Activated CD4-positive, CD25-positive, alpha-beta regulatory T cell treated with anti-CD3 and anti-CD28 coated beads, Interleukin-2, amount 50 U/mL, for 16 hours (primary cell): ENCODE data around the gene PERM1.
"Not testable (repeated sequence)": the region's sequence is repeated elsewhere in the genome, so short reads cannot be mapped to it uniquely, and the experiment has no call there.

Source experiments
- DNase-seq: peaks from one replicate; pipeline ENCODE4 v3.0.0-alpha.2; 2020; ENCODE audit warnings: low read depth, low spot score

PERM1 gene

GRCh38 chr1:946811-947210, 35.1 kb downstream of the PERM1 start:
- not testable (repeated sequence) for DNase-seq

- no peak for DNase-seq
Observed at GRCh38 chr1:945688-946556, 36.0 kb downstream of the PERM1 start.

- DNase-seq = no peak
Observed at GRCh38 chr1:944341-945325, 37.3 kb downstream of the PERM1 start.

GRCh38 chr1:943545-944340, 38.1 kb downstream of the PERM1 start:
- no peak for DNase-seq

- DNase-seq = no peak
Observed at GRCh38 chr1:942864-943533, 38.9 kb downstream of the PERM1 start.

DNA sequence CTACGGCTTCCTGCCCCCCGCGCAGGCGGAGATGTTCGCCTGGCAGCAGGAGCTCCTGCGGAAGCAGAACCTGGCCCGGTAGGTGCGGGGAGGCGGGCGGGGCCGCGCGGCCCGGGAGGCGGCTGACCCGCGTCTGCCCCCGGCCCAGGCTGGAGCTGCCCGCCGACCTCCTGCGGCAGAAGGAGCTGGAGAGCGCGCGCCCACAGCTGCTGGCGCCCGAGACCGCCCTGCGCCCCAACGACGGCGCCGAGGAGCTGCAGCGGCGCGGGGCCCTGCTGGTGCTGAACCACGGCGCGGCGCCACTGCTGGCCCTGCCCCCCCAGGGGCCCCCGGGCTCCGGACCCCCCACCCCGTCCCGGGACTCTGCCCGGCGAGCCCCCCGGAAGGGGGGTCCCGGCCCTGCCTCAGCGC, 39.5 kb downstream of the PERM1 start:
- no peak for DNase-seq

DNA sequence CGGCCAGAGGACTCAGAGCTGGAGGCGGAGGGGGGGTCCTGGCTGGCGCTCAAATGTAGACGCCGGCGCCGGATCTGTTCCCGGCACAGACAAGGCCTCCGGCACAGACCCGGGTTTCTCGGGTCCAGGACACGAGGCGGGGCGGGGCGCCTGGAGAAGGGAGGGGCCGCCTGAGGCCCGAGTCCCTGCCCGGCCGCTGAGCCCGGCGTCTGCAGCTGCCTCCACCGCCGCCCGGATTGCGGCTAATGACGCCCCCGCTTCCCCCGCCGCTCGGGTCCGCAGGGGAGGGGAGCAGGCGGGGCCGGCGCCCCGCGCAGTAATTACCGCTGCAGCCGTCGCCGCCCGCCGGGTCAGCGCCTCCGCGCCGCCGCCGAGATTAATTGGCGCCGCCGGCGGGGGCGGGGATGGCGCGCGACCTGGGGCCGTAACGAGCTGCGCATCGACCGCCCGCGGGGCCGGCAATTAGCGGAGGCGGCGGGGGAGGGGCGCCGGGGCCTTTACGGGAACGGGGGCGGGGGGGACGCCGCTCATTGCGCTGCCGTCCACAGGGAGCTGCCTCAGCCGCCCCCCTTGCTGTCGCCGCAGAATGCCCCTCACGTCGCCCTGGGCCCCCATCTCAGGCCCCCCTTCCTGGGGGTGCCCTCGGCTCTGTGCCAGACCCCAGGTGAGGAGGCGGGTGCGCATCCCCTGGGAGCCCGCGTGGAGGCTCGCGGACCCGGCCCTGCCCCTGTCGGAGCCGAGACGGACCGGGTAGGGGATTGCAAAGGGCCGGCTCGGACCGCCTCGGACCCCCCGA, 40.1 kb downstream of the PERM1 start:
- no peak for DNase-seq

DNA sequence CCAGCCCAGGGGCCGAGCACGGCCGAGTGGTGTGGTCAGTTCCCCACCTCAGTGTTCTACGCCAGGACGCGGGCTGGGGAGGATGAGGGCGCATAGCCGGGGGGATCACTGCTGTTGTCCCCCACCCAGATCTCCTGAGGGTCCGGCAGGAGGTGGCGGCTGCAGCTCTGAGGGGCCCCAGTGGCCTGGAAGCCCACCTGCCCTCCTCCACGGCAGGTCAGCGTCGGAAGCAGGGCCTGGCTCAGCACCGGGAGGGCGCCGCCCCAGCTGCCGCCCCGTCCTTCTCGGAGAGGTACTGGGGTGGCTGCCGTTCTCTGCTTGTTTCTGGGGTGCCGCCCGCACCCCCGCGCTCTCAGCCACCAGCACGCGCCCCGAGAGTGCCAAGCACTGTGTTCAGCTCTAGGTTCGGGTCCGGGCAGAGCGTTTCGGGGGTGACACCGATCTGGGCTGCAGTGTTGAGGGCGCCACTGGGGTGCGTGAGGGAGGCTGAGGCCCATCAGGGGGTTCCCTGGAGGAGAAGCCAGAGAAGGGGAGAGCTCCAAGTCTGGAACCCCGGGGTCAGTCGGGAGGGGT, 40.8 kb downstream of the PERM1 start:
- no peak for DNase-seq

DNA sequence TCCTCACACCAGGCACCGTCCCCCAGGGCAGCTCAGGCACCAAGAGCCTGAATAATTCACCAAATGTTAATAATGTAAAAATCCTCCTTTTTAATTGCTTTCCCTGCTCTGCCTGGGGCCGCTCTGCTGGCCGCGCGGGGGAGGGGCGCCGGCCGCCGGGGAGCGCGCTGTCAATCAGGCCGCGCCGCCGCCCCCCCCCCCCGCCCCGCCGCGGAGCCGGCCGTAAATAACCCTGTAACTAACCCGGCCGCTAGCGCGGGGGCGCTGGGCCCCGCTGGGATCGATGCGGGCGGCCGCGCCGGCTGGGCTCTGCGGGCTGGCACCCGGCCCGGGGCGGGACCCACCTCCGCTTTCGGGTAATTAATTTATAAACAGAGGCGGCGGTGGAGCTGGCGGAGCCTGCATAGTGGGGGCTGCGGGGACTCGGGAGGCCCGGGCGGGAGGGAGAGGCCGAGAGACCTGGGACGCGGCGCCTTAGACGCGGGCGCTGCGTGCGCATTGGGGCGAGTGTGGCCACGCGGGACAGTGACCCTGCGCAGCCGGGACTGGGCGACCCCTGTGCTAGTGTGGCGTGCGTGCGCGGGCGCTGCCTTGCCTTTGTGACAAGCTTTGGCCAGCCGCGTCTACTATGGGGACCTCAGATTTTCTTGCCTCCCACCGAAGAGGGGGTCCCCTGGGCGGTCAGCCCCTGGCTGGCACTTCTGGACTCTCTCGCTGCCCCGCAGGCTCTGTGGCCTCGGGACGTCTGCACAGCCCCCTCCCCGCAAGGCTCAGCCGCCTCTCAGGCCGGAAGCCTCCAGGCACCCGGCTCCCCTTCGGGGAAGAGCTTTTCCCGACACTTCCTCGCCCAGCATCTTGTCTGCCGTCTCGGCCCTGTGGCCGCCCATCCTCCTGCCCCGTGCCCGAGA, 41.5 kb downstream of the PERM1 start:
- no peak for DNase-seq

DNA sequence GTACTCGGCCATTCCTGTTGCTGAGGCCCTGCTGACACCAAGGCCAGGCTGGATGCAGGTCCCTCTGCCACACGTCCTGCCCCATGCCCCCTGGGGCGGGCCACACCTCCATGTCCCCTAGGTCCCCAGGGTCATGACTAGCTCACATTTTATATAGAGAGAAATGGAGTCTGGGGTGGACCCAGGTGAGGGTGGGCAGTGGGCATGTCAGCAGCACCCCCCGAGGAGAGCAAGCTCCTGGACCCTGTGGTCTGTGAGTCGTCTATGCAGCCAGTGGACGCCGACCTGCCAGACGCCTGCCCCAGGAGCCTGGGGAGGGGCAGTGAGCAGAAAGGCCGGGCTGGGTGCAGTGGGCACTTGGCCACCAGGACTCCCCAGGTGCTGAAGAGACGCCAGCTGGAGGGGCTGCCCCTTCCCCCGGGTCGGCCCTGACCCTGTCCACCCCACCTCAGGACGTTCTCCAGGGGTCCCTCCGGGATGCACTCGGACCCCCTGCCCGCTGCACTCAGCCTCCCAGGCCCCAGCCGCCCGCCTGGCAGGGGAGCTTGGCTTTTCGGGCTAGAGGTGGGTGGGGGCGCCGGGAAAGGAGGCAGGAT, 42.3 kb downstream of the PERM1 start:
- DNase-seq = no peak

DNA sequence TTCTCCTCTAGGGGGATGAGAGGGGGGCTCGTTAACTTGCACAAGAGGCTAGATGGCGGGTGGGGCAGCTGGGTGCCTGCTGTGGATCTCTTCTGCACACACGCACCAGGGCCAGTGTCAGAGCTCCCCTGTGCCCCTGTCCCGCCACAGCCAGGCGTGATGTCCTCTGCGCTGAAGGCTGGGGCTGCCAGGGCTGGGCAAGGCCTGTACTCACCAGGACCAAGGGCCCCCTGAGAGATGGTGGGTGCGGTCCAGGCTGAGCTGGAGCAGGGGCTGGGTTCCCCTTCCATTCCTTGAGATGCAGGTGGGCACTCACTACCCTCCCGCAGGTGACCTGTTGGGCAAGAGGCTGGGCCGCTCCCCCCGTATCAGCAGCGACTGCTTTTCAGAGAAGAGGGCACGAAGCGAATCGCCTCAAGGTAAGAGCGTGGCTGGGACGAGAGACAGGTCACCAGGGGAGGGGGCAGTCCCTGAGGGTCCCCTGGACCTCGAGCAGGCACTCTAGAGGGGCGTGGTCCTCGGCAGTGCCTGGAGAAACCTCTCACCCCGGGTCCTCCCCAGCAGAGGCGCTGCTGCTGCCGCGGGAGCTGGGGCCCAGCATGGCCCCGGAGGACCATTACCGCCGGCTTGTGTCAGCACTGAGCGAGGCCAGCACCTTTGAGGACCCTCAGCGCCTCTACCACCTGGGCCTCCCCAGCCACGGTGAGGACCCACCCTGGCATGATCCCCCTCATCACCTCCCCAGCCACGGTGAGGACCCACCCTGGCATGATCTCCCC, 43.0 kb downstream of the PERM1 start:
- DNase-seq = no peak

- no peak for DNase-seq
Observed at GRCh38 chr1:938088-938683, 43.7 kb downstream of the PERM1 start.

GRCh38 chr1:937521-937920, 44.4 kb downstream of the PERM1 start:
- no peak for DNase-seq

GRCh38 chr1:936348-937264, 45.3 kb downstream of the PERM1 start:
- DNase-seq = no peak

DNA sequence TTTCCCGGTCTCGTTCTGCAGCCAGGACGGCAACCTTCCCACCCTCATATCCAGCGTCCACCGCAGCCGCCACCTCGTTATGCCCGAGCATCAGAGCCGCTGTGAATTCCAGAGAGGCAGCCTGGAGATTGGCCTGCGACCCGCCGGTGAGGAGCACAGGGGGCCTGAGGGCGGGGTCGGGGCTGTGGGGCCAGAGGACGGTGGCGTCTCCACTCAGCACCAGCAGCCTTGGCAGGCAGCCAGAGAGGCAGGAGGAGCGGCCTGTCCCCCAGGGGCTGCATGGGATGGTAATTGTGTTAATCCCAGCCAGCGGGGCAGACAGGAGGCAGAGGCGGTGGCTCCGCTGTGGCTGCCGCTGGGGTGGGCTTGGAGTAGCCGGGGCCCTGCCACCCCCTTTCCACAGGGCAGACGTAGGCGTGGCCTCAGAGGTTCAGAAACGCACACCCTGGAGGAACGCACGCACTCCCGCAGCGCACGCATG, 46.1 kb downstream of the PERM1 start:
- DNase-seq = no peak
